Measurements from ENCODE around the gene PDLIM4.

The PDLIM4 gene

GRCh38 chr5:132219981-132220380 is 37.5 kb upstream of the PDLIM4 start:
- no peak for DNase-seq (ENCODE audit: extremely low spot score)
- POLR2A ChIA-PET = no interaction called here
- CTCF ChIA-PET = interaction anchor here (1.4 to 1.7 kb wide), 3 partner anchors 11 to 28 kb away, joined by 3 to 5 read pairs (median 4); no protein-coding TSS in a partner anchor
- TF ChIP-seq CTCF (IDR thresholded peaks at IDR 0.05; ENCODE audit: control extremely low read depth, extremely low read depth, low read depth, missing control alignments) = no peak

- CTCF ChIA-PET = interaction anchor here (1.4 to 1.7 kb wide), 3 partner anchors 12 to 27 kb away, joined by 3 to 5 read pairs (median 4); no protein-coding TSS in a partner anchor
- no peak for DNase-seq (ENCODE audit: extremely low spot score)
- no peak for TF ChIP-seq CTCF (IDR thresholded peaks at IDR 0.05; ENCODE audit: control extremely low read depth, extremely low read depth, low read depth, missing control alignments)
- POLR2A ChIA-PET = no interaction called here
These were observed 37.0 kb upstream of the PDLIM4 start for GRCh38 chr5:132220491-132220890.

GRCh38 chr5:132221781-132222648 is 35.5 kb upstream of the PDLIM4 start:
- POLR2A ChIA-PET = no interaction called here
- DNase-seq (ENCODE audit: extremely low spot score) = no peak
- CTCF ChIA-PET = no interaction called here
- no peak for TF ChIP-seq CTCF (IDR thresholded peaks at IDR 0.05; ENCODE audit: control extremely low read depth, extremely low read depth, low read depth, missing control alignments)

GRCh38 chr5:132222649-132223038 is 34.9 kb upstream of the PDLIM4 start:
- ChIA-PET CTCF (interaction anchor here (8.5 kb wide), 1 partner anchor 16 kb away, joined by 124 read pairs; no protein-coding TSS in a partner anchor), POLR2A (no interaction called here)
- DNase-seq (ENCODE audit: extremely low spot score) = peak; percentile 38

GRCh38 chr5:132223861-132224260 is 33.6 kb upstream of the PDLIM4 start:
- ChIA-PET POLR2A (no interaction called here), CTCF (interaction anchor here (1.2 to 8.5 kb wide), 5 partner anchors 14 to 176 kb away, joined by 3 to 124 read pairs (median 5); no protein-coding TSS in a partner anchor)

More at GRCh38 chr5:132222649-132223038, 34.9 kb upstream of the PDLIM4 start:
- TF ChIP-seq CTCF (IDR thresholded peaks at IDR 0.05; ENCODE audit: control extremely low read depth, extremely low read depth, low read depth, missing control alignments) = no peak

GRCh38 chr5:132224716-132225115 is 32.8 kb upstream of the PDLIM4 start:
- CTCF ChIA-PET = interaction anchor here (1.2 to 8.5 kb wide), 6 partner anchors 14 to 177 kb away, joined by 3 to 124 read pairs (median 4); no protein-coding TSS in a partner anchor
- no peak for DNase-seq (ENCODE audit: extremely low spot score)
- POLR2A ChIA-PET = interaction anchor here (0.6 to 0.9 kb wide), 4 partner anchors 13 to 39 kb away, joined by 3 to 14 read pairs (median 8); no protein-coding TSS in a partner anchor
- TF ChIP-seq CTCF (IDR thresholded peaks at IDR 0.05; ENCODE audit: control extremely low read depth, extremely low read depth, low read depth, missing control alignments) = no peak

More at GRCh38 chr5:132223861-132224260, 33.6 kb upstream of the PDLIM4 start:
- TF ChIP-seq CTCF (IDR thresholded peaks at IDR 0.05; ENCODE audit: control extremely low read depth, extremely low read depth, low read depth, missing control alignments) = no peak
- DNase-seq (ENCODE audit: extremely low spot score) = no peak

Data from GM10248 (cell line).